ENCODE results near the gene SLC9A3.

DNA sequence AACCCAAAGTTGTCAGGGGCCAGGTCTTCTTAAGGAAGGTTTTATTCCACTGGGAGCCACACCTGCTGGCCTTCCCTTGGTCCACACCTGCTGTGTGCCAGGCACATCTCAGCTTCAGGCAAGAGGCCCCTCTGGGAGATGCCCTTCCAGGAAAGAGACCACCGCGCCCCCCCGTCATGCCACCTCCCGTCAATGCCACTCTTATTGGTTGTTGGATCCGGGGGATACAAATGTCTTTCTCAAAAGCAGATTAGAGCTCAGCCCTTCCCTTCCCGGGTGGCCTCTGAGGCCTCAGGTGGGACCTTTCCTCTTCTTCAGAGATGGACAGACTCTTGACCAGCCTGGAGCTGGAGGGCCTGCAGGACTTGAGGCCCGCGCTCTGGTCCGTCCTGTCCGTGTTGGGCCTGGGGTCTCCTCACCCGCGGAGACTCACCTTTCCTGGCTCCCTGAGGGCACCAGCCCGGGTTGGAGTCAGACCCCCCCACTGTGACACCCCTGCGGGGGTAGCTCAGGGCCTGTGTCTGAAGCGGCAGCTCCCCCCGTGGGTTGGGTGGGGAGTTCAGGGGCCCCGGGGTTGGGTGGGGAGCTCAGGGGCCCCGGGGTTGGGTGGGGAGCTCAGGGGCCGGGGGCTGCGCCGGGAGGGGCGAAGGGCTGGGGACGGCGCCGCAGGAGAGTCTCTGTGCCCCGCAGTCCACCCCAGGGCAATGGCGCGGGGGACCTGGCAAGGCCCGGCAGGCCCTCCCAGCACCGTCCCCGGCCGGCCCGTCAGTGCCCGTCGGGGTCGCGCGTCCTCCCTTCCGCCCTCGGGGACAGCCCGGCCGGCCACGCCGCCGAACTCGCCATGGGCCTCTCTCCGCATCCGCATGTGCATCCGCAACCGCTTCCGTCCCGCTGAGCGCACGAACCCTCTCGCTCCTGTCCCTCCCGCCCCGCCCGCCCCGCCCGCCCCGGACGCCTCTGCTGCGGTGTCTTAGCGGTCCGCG is 3.7 kb upstream of the SLC9A3 start:
- TF ChIP-seq POLR2A (IDR thresholded peaks at IDR 0.05), result no peak
- no peak for TF ChIP-seq POLR2AphosphoS5 (IDR thresholded peaks at IDR 0.05)
